ENCODE data around the gene ETV3. TPM values are rescaled to one million over a fixed set of nuclear protein-coding genes. Genes with fewer than 3 reads are reported as not detected.

Gene ETV3
- total and polyA plus RNA-seq, 2 donors (not counting 1 experiment from before 2014, with no cell fraction given), result 9.9 to 11.4 TPM

- H3K36me3 ChIP-seq (ENCODE audit: control insufficient read depth, insufficient read depth, low read length), result no peaks in the 10 kb centered on the region
- no peak overlapping the region for H3K4me3 ChIP-seq (replicated peaks in 1 of 4; ENCODE audit: control extremely low read depth in 1 of 4, insufficient read depth in 1 of 4, low read depth in 3 of 4, low read length in 4 of 4)
- H4K20me1 ChIP-seq (ENCODE audit: control insufficient read depth, extremely low read depth, insufficient read depth, low read length), result no peaks in the 10 kb centered on the region
- no peak overlapping the region for H3K4me2 ChIP-seq (ENCODE audit: extremely low read depth, insufficient read depth, low read length)
- H2AFZ ChIP-seq (ENCODE audit: low read length), result no peak overlapping the region
- DNase-seq (ENCODE audit: low read depth in 2 of 2), result peak in 1 of 2 donors; percentile 22
- peaks cover 9% of the 10 kb centered on the region for H3K27me3 ChIP-seq (ENCODE audit: control insufficient read depth, insufficient read depth, low read length)
- no peaks in the 10 kb centered on the region for H3K79me2 ChIP-seq (ENCODE audit: control insufficient read depth, insufficient read depth, low read length)
- H3K9me3 ChIP-seq (ENCODE audit: control insufficient read depth, insufficient read depth, low read depth, low read length), result no peaks in the 10 kb centered on the region
- H3K4me1 ChIP-seq (ENCODE audit: control insufficient read depth, extremely low read depth, insufficient read depth, low read length), result no peaks in the 10 kb centered on the region
- no peak for TF ChIP-seq EZH2 (IDR thresholded peaks at IDR 0.05; ENCODE audit: low read length, missing control alignments)
- TF ChIP-seq CTCF (conservative IDR thresholded peaks at IDR 0.05 in 1 of 2, IDR thresholded peaks at IDR 0.05 in 1 of 2; ENCODE audit: low read depth in 1 of 2, low read length in 2 of 2), result no peak
- H3K27ac ChIP-seq (ENCODE audit: insufficient read depth, low read length), result no peak overlapping the region
- H3K9ac ChIP-seq (ENCODE audit: insufficient read depth, low read length), result no peak overlapping the region
Observed at GRCh38 chr1:157145076-157145475, 6.9 kb upstream of the ETV3 start.

- Histone ChIP-seq H3K4me3 (replicated peaks in 1 of 4; ENCODE audit: control extremely low read depth in 1 of 4, insufficient read depth in 1 of 4, low read depth in 3 of 4, low read length in 4 of 4) (no peak overlapping the region), H3K9me3 (ENCODE audit: control insufficient read depth, insufficient read depth, low read depth, low read length) (no peaks in the 10 kb centered on the region)
Observed at GRCh38 chr1:157144509-157144908, 6.3 kb upstream of the ETV3 start.

GRCh38 chr1:157142765-157143423, 4.7 kb upstream of the ETV3 start:
- no peak for DNase-seq (ENCODE audit: low read depth in 2 of 2)
- H3K4me2 ChIP-seq (ENCODE audit: extremely low read depth, insufficient read depth, low read length), result no peak overlapping the region
- H3K79me2 ChIP-seq (ENCODE audit: control insufficient read depth, insufficient read depth, low read length), result no peaks in the 10 kb centered on the region
- no peaks in the 10 kb centered on the region for H3K9me3 ChIP-seq (ENCODE audit: control insufficient read depth, insufficient read depth, low read depth, low read length)
- no peak overlapping the region for H2AFZ ChIP-seq (ENCODE audit: low read length)
- no peaks in the 10 kb centered on the region for H3K36me3 ChIP-seq (ENCODE audit: control insufficient read depth, insufficient read depth, low read length)
- H3K27ac ChIP-seq (ENCODE audit: insufficient read depth, low read length), result no peak overlapping the region
- no peaks in the 10 kb centered on the region for H4K20me1 ChIP-seq (ENCODE audit: control insufficient read depth, extremely low read depth, insufficient read depth, low read length)
- TF ChIP-seq EZH2 (IDR thresholded peaks at IDR 0.05; ENCODE audit: low read length, missing control alignments), result no peak
- TF ChIP-seq CTCF (conservative IDR thresholded peaks at IDR 0.05 in 1 of 2, IDR thresholded peaks at IDR 0.05 in 1 of 2; ENCODE audit: low read depth in 1 of 2, low read length in 2 of 2), result no peak
- no peak overlapping the region for H3K9ac ChIP-seq (ENCODE audit: insufficient read depth, low read length)
- H3K4me1 ChIP-seq (ENCODE audit: control insufficient read depth, extremely low read depth, insufficient read depth, low read length), result no peaks in the 10 kb centered on the region
- no peak overlapping the region for H3K4me3 ChIP-seq (replicated peaks in 1 of 4; ENCODE audit: control extremely low read depth in 1 of 4, insufficient read depth in 1 of 4, low read depth in 3 of 4, low read length in 4 of 4)
- H3K27me3 ChIP-seq (ENCODE audit: control insufficient read depth, insufficient read depth, low read length), result peaks cover 7% of the 10 kb centered on the region

More at GRCh38 chr1:157144509-157144908, 6.3 kb upstream of the ETV3 start:
- H4K20me1 ChIP-seq (ENCODE audit: control insufficient read depth, extremely low read depth, insufficient read depth, low read length), result no peaks in the 10 kb centered on the region
- no peak for TF ChIP-seq EZH2 (IDR thresholded peaks at IDR 0.05; ENCODE audit: low read length, missing control alignments)
- TF ChIP-seq CTCF (conservative IDR thresholded peaks at IDR 0.05 in 1 of 2, IDR thresholded peaks at IDR 0.05 in 1 of 2; ENCODE audit: low read depth in 1 of 2, low read length in 2 of 2), result no peak
- H3K9ac ChIP-seq (ENCODE audit: insufficient read depth, low read length), result no peak overlapping the region
- H3K27me3 ChIP-seq (ENCODE audit: control insufficient read depth, insufficient read depth, low read length), result peaks cover 7% of the 10 kb centered on the region
- H2AFZ ChIP-seq (ENCODE audit: low read length), result no peak overlapping the region
- no peaks in the 10 kb centered on the region for H3K4me1 ChIP-seq (ENCODE audit: control insufficient read depth, extremely low read depth, insufficient read depth, low read length)
- no peaks in the 10 kb centered on the region for H3K79me2 ChIP-seq (ENCODE audit: control insufficient read depth, insufficient read depth, low read length)
- no peak overlapping the region for H3K4me2 ChIP-seq (ENCODE audit: extremely low read depth, insufficient read depth, low read length)
- no peak for DNase-seq (ENCODE audit: low read depth in 2 of 2)
- no peak overlapping the region for H3K27ac ChIP-seq (ENCODE audit: insufficient read depth, low read length)
- H3K36me3 ChIP-seq (ENCODE audit: control insufficient read depth, insufficient read depth, low read length), result no peaks in the 10 kb centered on the region
